Stomach (tissue), 4 donors: ENCODE results near the gene ARHGEF37.

Experiments used
- EP300 ChIP-seq: sonication (generic); formaldehyde crosslinking; IDR thresholded peaks from one replicate; pipeline ENCODE4 v1.6.1; 2017; ENCODE audit warnings: antibody characterized with exemption
- POLR2A ChIP-seq, 4 donors: fragments of 450-650 bp; IDR thresholded peaks; one replicate each; pipeline ENCODE4 v1.6.1; 2016; ENCODE audit warnings: antibody characterized with exemption in 4 of 4, control low read depth in 2 of 4, mild to moderate bottlenecking in 1 of 4, moderate library complexity in 1 of 4
- POLR2AphosphoS5 ChIP-seq, 3 donors: sonication (generic); formaldehyde crosslinking; IDR thresholded peaks; one replicate each; pipeline ENCODE4 v1.6.1; 2016; ENCODE audit warnings: antibody characterized with exemption in 3 of 3
- TF ChIP-seq, protein P1 (sequence below), 7 experiments: fragments of 450-650 bp in 4 of 7; fragments of 200-600 bp in 3 of 7; sonication (generic) in 3 of 7; IDR thresholded peaks; one replicate each; pipeline ENCODE4 v1.5.1; 2016 to 2019; ENCODE audit warnings: antibody characterized with exemption in 7 of 7, control low read depth in 2 of 7, mild to moderate bottlenecking in 1 of 7

DNA sequence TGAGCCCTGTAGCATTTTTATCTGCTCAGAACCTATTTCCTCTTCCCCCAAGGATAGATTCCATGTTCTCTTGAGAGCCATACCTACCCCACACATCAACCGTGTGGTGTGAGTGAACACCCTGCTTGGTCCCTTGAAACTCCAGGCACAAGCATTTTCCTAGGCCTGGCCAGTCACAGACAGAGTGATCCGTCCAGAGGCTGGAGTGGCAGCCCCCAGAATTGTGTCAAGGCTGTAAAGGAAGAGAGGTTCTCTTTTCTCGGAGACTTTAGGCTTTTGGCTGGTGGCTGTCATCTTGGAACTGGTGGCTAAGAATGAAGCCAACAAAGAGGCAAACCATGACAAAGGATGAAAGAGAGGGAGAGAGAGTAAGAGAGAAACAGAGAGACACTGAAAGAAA, 66.0 kb downstream of the ARHGEF37 start:
- TF ChIP-seq POLR2A (IDR thresholded peaks at IDR 0.05) (no peak), POLR2AphosphoS5 (IDR thresholded peaks at IDR 0.05) (no peak), EP300 (no peak)
- TF ChIP-seq, protein P1, sequence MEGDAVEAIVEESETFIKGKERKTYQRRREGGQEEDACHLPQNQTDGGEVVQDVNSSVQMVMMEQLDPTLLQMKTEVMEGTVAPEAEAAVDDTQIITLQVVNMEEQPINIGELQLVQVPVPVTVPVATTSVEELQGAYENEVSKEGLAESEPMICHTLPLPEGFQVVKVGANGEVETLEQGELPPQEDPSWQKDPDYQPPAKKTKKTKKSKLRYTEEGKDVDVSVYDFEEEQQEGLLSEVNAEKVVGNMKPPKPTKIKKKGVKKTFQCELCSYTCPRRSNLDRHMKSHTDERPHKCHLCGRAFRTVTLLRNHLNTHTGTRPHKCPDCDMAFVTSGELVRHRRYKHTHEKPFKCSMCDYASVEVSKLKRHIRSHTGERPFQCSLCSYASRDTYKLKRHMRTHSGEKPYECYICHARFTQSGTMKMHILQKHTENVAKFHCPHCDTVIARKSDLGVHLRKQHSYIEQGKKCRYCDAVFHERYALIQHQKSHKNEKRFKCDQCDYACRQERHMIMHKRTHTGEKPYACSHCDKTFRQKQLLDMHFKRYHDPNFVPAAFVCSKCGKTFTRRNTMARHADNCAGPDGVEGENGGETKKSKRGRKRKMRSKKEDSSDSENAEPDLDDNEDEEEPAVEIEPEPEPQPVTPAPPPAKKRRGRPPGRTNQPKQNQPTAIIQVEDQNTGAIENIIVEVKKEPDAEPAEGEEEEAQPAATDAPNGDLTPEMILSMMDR (IDR thresholded peaks at IDR 0.05), result no peak
